ENCODE data around the gene SUCLG2. TPM values are rescaled to one million over a fixed set of nuclear protein-coding genes. Genes with fewer than 3 reads are reported as not detected.

SUCLG2 gene
- total RNA-seq, 2 experiments from 2014 or later = 28.3 to 44.7 TPM

- H3K36me3 ChIP-seq (ENCODE audit: insufficient read depth, low read length) = no peaks in the 10 kb centered on the region
- H3K79me2 ChIP-seq (ENCODE audit: insufficient read depth, low read depth, low read length) = no peaks in the 10 kb centered on the region
- no TSS peak for BruUV-seq (replicated peaks)
- no peak for TF ChIP-seq CTCF (conservative IDR thresholded peaks at IDR 0.05; ENCODE audit: low read length)
- TF ChIP-seq EZH2phosphoT487 (IDR thresholded peaks at IDR 0.05; ENCODE audit: borderline replicate concordance, low read depth, low read length) = no peak
- POLR2A ChIA-PET = no interaction called here
- CTCF ChIA-PET (ENCODE audit: unreplicated experiment) = no interaction called here
- H3K9me3 ChIP-seq (ENCODE audit: low read length) = peaks cover 10% of the 10 kb centered on the region; the same call in 1 of the 2 replicates
- H4K20me1 ChIP-seq (ENCODE audit: insufficient read depth, low read length) = no peaks in the 10 kb centered on the region
- H3K27ac ChIP-seq (ENCODE audit: low read depth, low read length, poor library complexity, severe bottlenecking) = no peak overlapping the region
- H3K4me1 ChIP-seq (ENCODE audit: insufficient read depth, low read length, poor library complexity, severe bottlenecking) = no peaks in the 10 kb centered on the region
- H2AFZ ChIP-seq (ENCODE audit: low read length) = no peak overlapping the region
- no peaks in the 10 kb centered on the region for H3K9me2 ChIP-seq (ENCODE audit: insufficient read depth, low read length)
- DNase-seq (ENCODE audit: low spot score) = no peak
- H3K4me2 ChIP-seq (ENCODE audit: low read length) = no peak overlapping the region
- intact Hi-C loops (cut with micrococcal nuclease; ENCODE audit: unreplicated experiment) = no loop called here
- no peak overlapping the region for H3K4me3 ChIP-seq (ENCODE audit: low read depth, low read length, poor library complexity, severe bottlenecking)
These were observed 234.6 kb downstream of the SUCLG2 start for GRCh38 chr3:67419779-67420178.

GRCh38 chr3:67419218-67419529 lies 235.2 kb downstream of the SUCLG2 start:
- Histone ChIP-seq H3K79me2 (ENCODE audit: insufficient read depth, low read depth, low read length) (no peaks in the 10 kb centered on the region), H3K36me3 (ENCODE audit: insufficient read depth, low read length) (no peaks in the 10 kb centered on the region), H3K9me2 (ENCODE audit: insufficient read depth, low read length) (no peaks in the 10 kb centered on the region), H2AFZ (ENCODE audit: low read length) (no peak overlapping the region), H3K9me3 (ENCODE audit: low read length) (peaks cover 10% of the 10 kb centered on the region; the same call in 1 of the 2 replicates), H4K20me1 (ENCODE audit: insufficient read depth, low read length) (no peaks in the 10 kb centered on the region), H3K27ac (ENCODE audit: low read depth, low read length, poor library complexity, severe bottlenecking) (no peak overlapping the region), H3K4me1 (ENCODE audit: insufficient read depth, low read length, poor library complexity, severe bottlenecking) (no peaks in the 10 kb centered on the region), H3K4me3 (ENCODE audit: low read depth, low read length, poor library complexity, severe bottlenecking) (no peak overlapping the region), H3K4me2 (ENCODE audit: low read length) (no peak overlapping the region)
- no TSS peak for BruUV-seq (replicated peaks)
- ChIA-PET POLR2A (no interaction called here), CTCF (ENCODE audit: unreplicated experiment) (no interaction called here)
- intact Hi-C loops (cut with micrococcal nuclease; ENCODE audit: unreplicated experiment) = no loop called here
- DNase-seq (ENCODE audit: low spot score) = no peak
- no peak for TF ChIP-seq EZH2phosphoT487 (IDR thresholded peaks at IDR 0.05; ENCODE audit: borderline replicate concordance, low read depth, low read length)
- no peak for TF ChIP-seq CTCF (conservative IDR thresholded peaks at IDR 0.05; ENCODE audit: low read length)

GRCh38 chr3:67418426-67419217 lies 235.8 kb downstream of the SUCLG2 start:
- Histone ChIP-seq H3K4me2 (ENCODE audit: low read length) (no peak overlapping the region), H3K9me2 (ENCODE audit: insufficient read depth, low read length) (no peaks in the 10 kb centered on the region), H3K36me3 (ENCODE audit: insufficient read depth, low read length) (no peaks in the 10 kb centered on the region), H3K4me3 (ENCODE audit: low read depth, low read length, poor library complexity, severe bottlenecking) (no peak overlapping the region), H4K20me1 (ENCODE audit: insufficient read depth, low read length) (no peaks in the 10 kb centered on the region), H3K4me1 (ENCODE audit: insufficient read depth, low read length, poor library complexity, severe bottlenecking) (no peaks in the 10 kb centered on the region), H3K27ac (ENCODE audit: low read depth, low read length, poor library complexity, severe bottlenecking) (no peak overlapping the region), H3K9me3 (ENCODE audit: low read length) (peaks cover 10% of the 10 kb centered on the region; the same call in 1 of the 2 replicates), H3K79me2 (ENCODE audit: insufficient read depth, low read depth, low read length) (no peaks in the 10 kb centered on the region), H2AFZ (ENCODE audit: low read length) (no peak overlapping the region)
- ChIA-PET POLR2A (interaction anchor here (1.2 to 2.4 kb wide), 2 partner anchors 11 to 12 kb away, joined by 5 to 8 read pairs; no protein-coding TSS in a partner anchor), CTCF (ENCODE audit: unreplicated experiment) (no interaction called here)
- no TSS peak for BruUV-seq (replicated peaks)
- no peak for TF ChIP-seq EZH2phosphoT487 (IDR thresholded peaks at IDR 0.05; ENCODE audit: borderline replicate concordance, low read depth, low read length)
- no peak for TF ChIP-seq CTCF (conservative IDR thresholded peaks at IDR 0.05; ENCODE audit: low read length)
- DNase-seq (ENCODE audit: low spot score) = no peak
- intact Hi-C loops (cut with micrococcal nuclease; ENCODE audit: unreplicated experiment) = no loop called here

Measured in OCI-LY7 (cell line).